IMR-90 (cell line): ENCODE results near the gene DNAH6. TPM values are rescaled to one million over a fixed set of nuclear protein-coding genes. Genes with fewer than 3 reads are reported as not detected.
A peak's percentile ranks its signal among the peaks of the same experiment; 100 is the strongest.

Source experiments
- ATAC-seq: fragments of 200-7000 bp; cut with Tn5 transposase; 2 replicates; pipeline ENCODE4 v1.9.1; 2020; ENCODE audit warnings: low read depth, mild to moderate bottlenecking, moderate library complexity
- BruUV-seq: library from RNA; stranded (reverse); fragments of 400-500 nt; replicated peaks from 2 replicates; lab custom pipeline; 2021; lab: Mats Ljungman, UMichigan
- CTCF ChIA-PET: fragments of 300-600 bp; formaldehyde crosslinking; extraction: SDS; loops from one replicate; lab custom pipeline; 2021; ENCODE audit warnings: antibody characterized with exemption; lab: Yijun Ruan, JAX
- POLR2A ChIA-PET: fragments of 300-600 bp; sonication (Branson Sonifier 250); formaldehyde crosslinking; loops from one replicate; lab custom pipeline; 2022; ENCODE audit warnings: antibody characterized with exemption; ENCODE audit not compliant: unreplicated experiment; lab: Charles Lee
- DNase-seq: peaks from one replicate; pipeline ENCODE4 v3.0.0; 2013
- H2AFZ ChIP-seq: replicated peaks from 2 replicates; pipeline ENCODE3; 2013; ENCODE audit warnings: low read length, mild to moderate bottlenecking; ENCODE audit not compliant: poor library complexity
- H2AK5ac ChIP-seq: 2 replicates; pipeline ENCODE4 v1.6.1; 2013; ENCODE audit warnings: low read depth, low read length, inconsistent platforms
- H2AK9ac ChIP-seq: replicated peaks from 2 replicates; pipeline ENCODE3; 2013; ENCODE audit warnings: mild to moderate bottlenecking, low read depth, low read length, moderate library complexity; ENCODE audit not compliant: poor library complexity
- H2BK120ac ChIP-seq: 2 replicates; pipeline ENCODE4 v1.6.1; 2013; ENCODE audit warnings: low read depth, low read length, inconsistent platforms
- H2BK15ac ChIP-seq: 3 replicates; pipeline ENCODE4 v1.6.1; 2013; ENCODE audit warnings: low read depth, low read length, inconsistent platforms
- H2BK20ac ChIP-seq: 2 replicates; pipeline ENCODE4 v1.6.1; 2013; ENCODE audit warnings: low read depth, mild to moderate bottlenecking, inconsistent platforms, low read length, moderate library complexity
- H2BK5ac ChIP-seq: 2 replicates; pipeline ENCODE4 v1.6.1; 2013; ENCODE audit warnings: mild to moderate bottlenecking, low read depth, low read length, inconsistent platforms; ENCODE audit not compliant: poor library complexity, severe bottlenecking
- H3K14ac ChIP-seq: replicated peaks from 2 replicates; pipeline ENCODE4 v1.6.1; 2013; ENCODE audit warnings: low read depth, low read length, inconsistent platforms
- H3K18ac ChIP-seq: 2 replicates; pipeline ENCODE4 v1.6.1; 2013; ENCODE audit warnings: low read depth, low read length, control low read depth
- H3K23ac ChIP-seq: 2 replicates; pipeline ENCODE4 v1.6.1; 2013; ENCODE audit warnings: low read depth, low read length, inconsistent platforms
- H3K27ac ChIP-seq: 2 replicates; pipeline ENCODE4 v1.5.1; 2013; ENCODE audit warnings: mild to moderate bottlenecking, control low read depth, low read length; ENCODE audit not compliant: insufficient read depth
- H3K27me3 ChIP-seq: 2 replicates; pipeline ENCODE4 v1.6.1; 2013; ENCODE audit warnings: low read length; ENCODE audit not compliant: control insufficient read depth, insufficient read depth
- H3K36me3 ChIP-seq: 2 replicates; pipeline ENCODE4 v1.6.1; 2013; ENCODE audit warnings: low read length, mixed read lengths; ENCODE audit not compliant: control insufficient read depth, insufficient read depth
- H3K4ac ChIP-seq: 2 replicates; pipeline ENCODE4 v1.6.1; 2013; ENCODE audit warnings: low read depth, low read length, inconsistent platforms
- H3K4me1 ChIP-seq: 2 replicates; pipeline ENCODE4 v1.6.1; 2013; ENCODE audit warnings: low read length, mixed read lengths; ENCODE audit not compliant: control insufficient read depth, insufficient read depth
- H3K4me2 ChIP-seq: 2 replicates; pipeline ENCODE4 v1.6.1; 2013; ENCODE audit warnings: low read depth, mild to moderate bottlenecking, control low read depth, low read length, moderate library complexity
- H3K4me3 ChIP-seq: 2 replicates; pipeline ENCODE4 v1.5.1; 2013; ENCODE audit warnings: low read depth, mild to moderate bottlenecking, control low read depth, low read length, moderate library complexity; ENCODE audit not compliant: insufficient read depth
- H3K56ac ChIP-seq: 2 replicates; pipeline ENCODE4 v1.6.1; 2013; ENCODE audit warnings: low read length, inconsistent platforms; ENCODE audit not compliant: insufficient read depth; ENCODE audit errors: extremely low read depth
- H3K79me1 ChIP-seq, 2 experiments: 2 replicates each; pipeline ENCODE4 v1.6.1; 2013; ENCODE audit warnings: low read length in 2 of 2, inconsistent platforms in 1 of 2, low read depth in 1 of 2
- H3K9ac ChIP-seq: 2 replicates; pipeline ENCODE4 v1.6.1; 2013; ENCODE audit warnings: low read depth, low read length, control low read depth
- H3K9me1 ChIP-seq: 2 replicates; pipeline ENCODE4 v1.6.1; 2013; ENCODE audit warnings: low read length, inconsistent platforms; ENCODE audit not compliant: insufficient read depth
- H3K9me3 ChIP-seq: 2 replicates; pipeline ENCODE4 v1.6.1; 2013; ENCODE audit warnings: low read length; ENCODE audit not compliant: control insufficient read depth, insufficient read depth
- H4K20me1 ChIP-seq: 2 replicates; pipeline ENCODE4 v1.6.1; 2013; ENCODE audit warnings: low read length, inconsistent platforms; ENCODE audit not compliant: insufficient read depth
- H4K5ac ChIP-seq: 2 replicates; pipeline ENCODE4 v1.6.1; 2013; ENCODE audit warnings: mild to moderate bottlenecking, low read depth, low read length, control low read depth
- H4K8ac ChIP-seq, 2 experiments: 2 replicates each; pipeline ENCODE4 v1.6.1; 2013; ENCODE audit warnings: low read depth in 2 of 2, low read length in 2 of 2, control low read depth in 1 of 2, inconsistent platforms in 1 of 2
- H4K91ac ChIP-seq: 2 replicates; pipeline ENCODE4 v1.6.1; 2013; ENCODE audit warnings: low read depth, low read length, inconsistent platforms; ENCODE audit not compliant: insufficient read depth
- MAFK ChIP-seq: IDR thresholded peaks from 2 replicates; pipeline ENCODE4 v1.6.1; 2012; ENCODE audit warnings: low read depth, low read length, improper control_type of control experiment
- RCOR1 ChIP-seq: IDR thresholded peaks from 2 replicates; pipeline ENCODE4 v1.6.1; 2012; ENCODE audit warnings: mild to moderate bottlenecking, low read length, improper control_type of control experiment; ENCODE audit not compliant: insufficient replicate concordance
- USF2 ChIP-seq: fragments of 150-350 bp; IDR thresholded peaks from 2 replicates; pipeline ENCODE4 v1.6.1; 2017; ENCODE audit warnings: mild to moderate bottlenecking, antibody characterized with exemption, low read length, low read depth
- WGBS, 2 experiments: methylation state at CpG; one replicate each; pipeline versions ENCODE4 v1.1.5 to v1.1.7; 2013; ENCODE audit warnings: missing lambda C conversion rate in 2 of 2; ENCODE audit not compliant: insufficient read length in 1 of 2; ENCODE audit errors: extremely low coverage in 2 of 2; 5-methylcytosine and 5-hydroxymethylcytosine counted together
- dilution Hi-C: fragments of 300-500 bp; cut with HindIII; formaldehyde crosslinking; loops from one replicate; pipeline ENCODE4 v1.14.3; 2018; ENCODE audit warnings: low sequenced_read_pairs; ENCODE audit not compliant: unreplicated experiment
- in situ Hi-C: fragments of 300-500 bp; cut with MboI; formaldehyde crosslinking; loops from 3 replicates; pipeline ENCODE4 v1.14.3; 2019; ENCODE audit warnings: low sequenced_read_pairs, inconsistent platforms, mixed read lengths
- intact Hi-C: fragments of 100-400 bp; cut with micrococcal nuclease; formaldehyde crosslinking; loops from 2 replicates; pipeline ENCODE4 v1.10.0; 2022
- polyA plus RNA-seq, 3 experiments: library from polyadenylated mRNA; depleted of rRNA; stranded (reverse); fragments of >200 nt; gene quantifications; 2 replicates each; pipeline ENCODE4 v1.2.3, GENCODE V29; 2012; ENCODE audit warnings: low replicate concordance in 1 of 3
- total RNA-seq: library from RNA; depleted of rRNA; stranded (reverse); fragments of >200 nt; gene quantifications from 2 replicates; pipeline ENCODE4 v1.2.3, GENCODE V29; 2012

DNAH6 gene
- total and polyA plus RNA-seq, 2 of the 4 experiments (the other 2 are of a cell fraction) = under 0.01 to 0.07 TPM

GRCh38 chr2:84788027-84788426 is 271.7 kb downstream of the DNAH6 start:
- intact Hi-C loops = no loop called here
- ATAC-seq = no peak
- DNase-seq = no peak
- no peak overlapping the region for H4K91ac ChIP-seq
- H3K4me3 ChIP-seq = no peak overlapping the region
- no CpG with 5 or more reads among the region's 1 CpG for WGBS, 2 experiments
- H3K27ac ChIP-seq = no peak overlapping the region
- in situ Hi-C loops = no loop called here
- no peak overlapping the region for H2BK120ac ChIP-seq
- H3K56ac ChIP-seq = no peak overlapping the region
- no peaks in the 10 kb centered on the region for H3K79me1 ChIP-seq
- H2AK5ac ChIP-seq = no peak overlapping the region
- dilution Hi-C loops = no loop called here
- TF ChIP-seq RCOR1 (no peak), MAFK (peak; percentile 82), USF2 (no peak)
- no peak overlapping the region for H2BK5ac ChIP-seq
- H3K27me3 ChIP-seq = no peaks in the 10 kb centered on the region
- no peaks in the 10 kb centered on the region for H3K36me3 ChIP-seq
- no peak overlapping the region for H3K18ac ChIP-seq
- no peaks in the 10 kb centered on the region for H4K20me1 ChIP-seq
- no peaks in the 10 kb centered on the region for H3K9me3 ChIP-seq
- no peak overlapping the region for H3K9ac ChIP-seq
- H2AFZ ChIP-seq = no peak overlapping the region
- no peak overlapping the region for H4K8ac ChIP-seq
- H2BK20ac ChIP-seq = no peak overlapping the region
- H3K4me1 ChIP-seq = peaks cover 2% of the 10 kb centered on the region; the same call in 1 of the 2 replicates
- no peak overlapping the region for H2AK9ac ChIP-seq
- H3K4me2 ChIP-seq = no peak overlapping the region
- no peak overlapping the region for H2BK15ac ChIP-seq
- ChIA-PET POLR2A (no interaction called here), CTCF (no interaction called here)
- H4K5ac ChIP-seq = no peak overlapping the region
- no peak overlapping the region for H3K23ac ChIP-seq
- BruUV-seq = no TSS peak
- H3K9me1 ChIP-seq = peaks cover 2% of the 10 kb centered on the region; the same call in 1 of the 2 replicates
- no peak overlapping the region for H3K4ac ChIP-seq
- H3K14ac ChIP-seq = no peak overlapping the region
